Activated T-helper 9 cell treated with anti-CD3 and anti-CD28 coated beads, Interleukin-2, amount 50 U/mL, for 16 hours (primary cell): ENCODE data around the gene DOCK6.
"Not testable (repeated sequence)": the region's sequence is repeated elsewhere in the genome, so short reads cannot be mapped to it uniquely, and the experiment has no call there.

Experiments used
- DNase-seq: peaks from one replicate; pipeline ENCODE4 v3.0.0-alpha.2; 2020; ENCODE audit warnings: low read depth

The DOCK6 gene

GRCh38 chr19:11197291-11198174 is 64.8 kb downstream of the DOCK6 start, which contains the start of gene KANK2:
Gene KANK2, minus strand, starts transcription at chr19:11197545. Its CDS starts 3,034 bp downstream, at chr19:11194511.
- peak; percentile 57 for DNase-seq

GRCh38 chr19:11196406-11197287 is 65.7 kb downstream of the DOCK6 start:
- no peak for DNase-seq

DNA sequence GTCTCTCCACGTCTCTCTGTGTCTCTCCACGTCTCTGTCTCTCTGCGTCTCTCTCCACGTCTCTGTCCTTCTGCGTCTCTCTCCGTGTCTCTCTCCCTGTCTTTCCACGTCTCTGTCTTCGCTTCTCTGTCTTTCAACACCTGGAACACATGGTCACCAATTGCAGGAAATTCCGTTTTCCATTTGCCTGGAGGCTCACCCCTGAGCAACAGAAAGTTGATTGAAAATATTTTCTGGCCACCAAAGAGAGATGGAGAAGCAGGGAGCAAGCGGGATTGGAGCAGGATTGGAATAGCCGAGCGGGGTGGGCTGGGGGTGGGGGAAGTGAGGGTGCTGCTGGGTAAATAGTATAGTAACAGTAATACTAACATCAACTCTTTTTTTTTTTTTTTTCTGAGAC is 66.6 kb downstream of the DOCK6 start:
- no peak for DNase-seq

- DNase-seq: no peak
These were observed 67.4 kb downstream of the DOCK6 start for GRCh38 chr19:11194656-11195558.

DNA sequence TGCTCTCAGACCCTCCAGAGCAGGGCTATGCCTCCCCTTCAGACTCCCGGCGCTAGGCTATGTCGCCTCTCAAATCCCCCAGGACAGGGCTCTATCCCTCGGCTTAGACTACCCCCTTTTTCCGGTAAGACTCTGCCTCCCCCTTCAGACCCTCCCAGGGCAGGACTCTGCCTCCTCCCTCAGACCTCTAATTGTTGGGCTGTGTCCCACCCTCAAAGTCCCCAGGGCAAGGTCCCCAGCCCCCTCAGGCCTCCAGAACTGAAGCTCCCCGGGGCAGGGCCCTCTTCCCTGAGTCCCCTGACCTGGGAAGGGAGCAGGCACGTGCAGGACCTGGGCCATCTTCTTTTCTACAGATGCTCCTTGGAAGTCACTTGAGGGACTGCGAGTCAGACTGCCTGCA is 68.2 kb downstream of the DOCK6 start:
- no peak for DNase-seq

DNA sequence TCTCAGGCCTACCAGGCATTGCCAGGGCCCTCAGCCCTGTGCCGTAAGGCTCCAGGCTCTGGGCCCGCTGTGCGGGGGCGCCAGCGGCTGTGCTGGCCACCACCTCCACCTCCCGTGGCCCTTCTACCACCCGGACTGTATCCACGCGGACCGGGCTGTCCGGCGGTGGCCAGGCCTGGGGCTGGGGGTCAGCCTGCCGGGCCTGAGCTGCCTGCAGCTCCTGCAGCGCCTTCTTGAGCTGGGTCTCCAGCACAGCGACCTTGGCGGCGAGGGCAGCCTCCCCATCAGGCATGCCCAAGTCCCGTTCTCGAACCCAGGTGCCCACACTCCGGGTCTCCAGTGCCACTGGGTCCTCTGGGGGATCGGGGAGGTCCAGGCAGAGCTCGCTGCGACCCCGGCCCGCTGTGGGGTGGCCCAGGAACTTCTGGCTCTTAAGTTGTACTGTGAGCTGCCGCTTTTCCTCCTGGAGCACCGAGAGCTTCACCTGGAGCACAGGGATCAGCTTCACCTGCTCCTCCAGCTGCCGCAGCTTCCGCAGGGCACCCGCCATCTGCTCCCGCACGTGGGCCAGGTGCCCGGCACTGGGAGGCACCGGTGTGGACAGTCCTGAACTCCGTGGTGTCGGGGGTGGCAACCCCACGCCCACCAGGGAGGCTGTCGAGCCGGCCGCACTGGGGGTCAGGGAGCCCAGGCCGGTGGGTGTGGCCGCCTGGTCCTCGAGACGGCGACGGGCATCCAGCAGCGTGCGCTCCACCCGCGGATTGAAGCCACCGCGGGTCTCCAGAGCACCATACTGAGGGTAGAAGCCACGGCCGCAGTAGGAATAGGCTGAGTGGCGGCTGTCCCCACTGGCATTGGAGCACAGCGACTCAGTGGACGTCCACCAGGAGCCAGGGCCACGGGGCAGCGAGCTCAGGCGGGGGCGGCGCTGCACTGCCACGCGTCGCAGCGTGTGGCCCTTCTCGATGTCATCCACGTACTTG is 69.1 kb downstream of the DOCK6 start:
- DNase-seq: no peak

GRCh38 chr19:11191934-11192333 is 70.4 kb downstream of the DOCK6 start:
- no peak for DNase-seq

- DNase-seq: no peak
These were observed 71.0 kb downstream of the DOCK6 start for GRCh38 chr19:11191273-11191755.

- DNase-seq: no peak
These were observed 71.8 kb downstream of the DOCK6 start for GRCh38 chr19:11190501-11190900.

DNA sequence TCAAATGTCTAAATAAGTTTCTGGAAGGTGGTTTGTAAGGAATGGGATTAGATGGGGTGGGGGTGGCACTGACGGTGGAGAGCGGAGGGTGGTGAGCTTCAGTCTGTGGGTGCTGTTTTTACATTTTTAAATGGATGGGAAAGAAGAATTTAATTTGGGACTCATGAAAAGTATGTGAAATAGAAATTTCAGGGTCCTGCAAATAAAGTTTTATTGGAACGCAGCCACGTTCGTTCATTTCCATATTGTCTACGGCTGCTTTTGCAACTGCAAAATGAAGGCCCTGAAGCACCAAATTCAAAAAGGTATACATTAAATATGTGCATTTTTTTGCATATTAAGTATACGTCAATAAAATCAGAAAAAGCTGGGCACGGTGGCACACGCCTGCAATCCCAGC is 74.9 kb downstream of the DOCK6 start:
- DNase-seq: no peak

DNA sequence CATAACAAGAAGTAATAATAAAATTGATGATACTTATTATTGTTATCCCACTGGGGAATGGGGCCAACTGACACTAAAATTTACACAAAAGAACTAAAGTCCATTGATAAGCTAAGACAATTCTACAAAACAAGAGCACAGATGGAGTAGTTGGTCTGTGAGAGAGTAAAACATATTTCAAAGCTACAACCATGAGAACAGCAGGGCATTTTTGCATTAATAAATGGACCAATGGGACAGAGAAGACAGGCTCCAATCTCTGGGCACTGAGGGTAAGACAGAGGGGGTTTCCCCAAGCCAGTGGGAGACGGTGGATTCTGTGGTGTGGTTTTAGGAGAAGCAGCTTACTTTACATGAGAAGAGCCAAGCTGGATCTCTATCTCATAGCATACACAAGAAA is 79.3 kb downstream of the DOCK6 start:
- no peak for DNase-seq

- DNase-seq: no peak
These were observed 80.8 kb downstream of the DOCK6 start for GRCh38 chr19:11181488-11181887.

GRCh38 chr19:11180975-11181374 is 81.3 kb downstream of the DOCK6 start:
- not testable (repeated sequence) for DNase-seq

DNA sequence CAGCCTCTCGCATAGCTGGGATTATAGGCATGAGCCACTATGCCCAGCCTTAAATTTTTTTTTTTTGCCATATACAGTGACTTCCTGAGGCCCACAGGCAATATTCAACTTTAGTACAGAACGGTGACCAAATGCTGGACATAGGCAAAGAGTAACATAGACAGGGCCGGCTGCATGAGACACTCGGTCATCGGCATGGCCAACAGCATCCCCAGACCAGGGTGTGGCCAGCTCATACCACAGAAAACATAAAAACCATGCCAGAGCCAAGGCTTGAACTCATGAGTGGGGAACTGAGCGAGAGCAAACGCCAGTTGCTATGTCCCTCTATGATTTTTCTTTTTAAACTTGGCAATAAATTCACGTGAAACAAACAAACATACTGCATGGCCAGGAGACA is 82.0 kb downstream of the DOCK6 start:
- no peak for DNase-seq

GRCh38 chr19:11179716-11180297 is 82.5 kb downstream of the DOCK6 start:
- no peak for DNase-seq

GRCh38 chr19:11179145-11179465 is 83.2 kb downstream of the DOCK6 start:
- not testable (repeated sequence) for DNase-seq

DNA sequence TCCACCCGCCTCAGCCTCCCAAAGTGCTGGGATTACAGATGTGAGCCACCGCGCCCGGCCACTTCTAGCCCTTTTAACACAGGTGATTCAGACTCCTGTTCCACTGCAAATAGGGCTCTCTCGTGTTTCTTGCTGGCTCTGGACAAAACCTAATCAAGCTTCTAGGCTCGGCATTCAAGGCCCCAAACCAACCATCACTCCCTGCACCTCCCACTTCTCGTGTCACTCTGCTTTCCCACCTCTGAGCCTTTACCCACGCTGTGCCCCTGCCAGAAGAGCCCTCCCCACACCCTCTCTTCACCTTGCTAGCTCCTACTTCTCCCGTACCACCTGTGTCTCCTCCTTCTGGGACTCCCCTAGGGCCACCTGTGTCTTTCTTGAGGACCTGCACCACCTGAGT is 84.7 kb downstream of the DOCK6 start:
- no peak for DNase-seq

DNA sequence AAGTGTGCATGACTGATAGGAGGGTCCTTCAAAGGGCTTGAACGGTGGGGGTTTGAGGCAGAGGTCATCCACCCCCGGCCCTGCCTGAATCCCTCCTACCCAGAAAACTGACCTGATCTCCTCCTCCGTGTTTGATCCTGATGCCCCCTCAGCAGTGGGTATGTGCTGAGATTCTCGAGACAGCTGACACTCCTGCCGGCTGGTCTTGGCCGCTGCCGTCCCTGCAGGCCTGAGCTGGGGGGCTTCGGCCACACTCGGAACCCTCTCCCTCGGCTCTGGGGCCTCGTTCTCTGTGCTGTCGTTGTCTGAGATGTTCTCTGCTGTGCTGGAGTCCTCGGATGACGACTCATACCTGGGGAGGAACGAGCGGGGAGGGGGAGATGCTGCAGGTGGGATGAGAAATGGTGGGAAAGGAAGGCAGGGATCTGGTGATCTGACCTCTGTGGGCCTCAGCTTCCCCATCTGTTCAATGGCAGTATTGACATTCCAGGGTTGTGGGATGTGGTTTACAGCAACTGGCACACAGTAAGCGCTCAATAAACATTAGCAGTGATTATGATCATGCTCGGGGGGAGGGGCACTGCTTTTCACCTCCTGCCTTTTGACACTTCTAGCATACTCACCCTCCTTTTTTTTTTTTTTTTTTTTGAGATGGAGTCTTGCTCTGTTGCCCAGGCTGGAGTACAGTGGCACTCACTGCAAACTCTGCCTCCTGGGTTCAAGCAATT is 85.7 kb downstream of the DOCK6 start:
- no peak for DNase-seq

DNA sequence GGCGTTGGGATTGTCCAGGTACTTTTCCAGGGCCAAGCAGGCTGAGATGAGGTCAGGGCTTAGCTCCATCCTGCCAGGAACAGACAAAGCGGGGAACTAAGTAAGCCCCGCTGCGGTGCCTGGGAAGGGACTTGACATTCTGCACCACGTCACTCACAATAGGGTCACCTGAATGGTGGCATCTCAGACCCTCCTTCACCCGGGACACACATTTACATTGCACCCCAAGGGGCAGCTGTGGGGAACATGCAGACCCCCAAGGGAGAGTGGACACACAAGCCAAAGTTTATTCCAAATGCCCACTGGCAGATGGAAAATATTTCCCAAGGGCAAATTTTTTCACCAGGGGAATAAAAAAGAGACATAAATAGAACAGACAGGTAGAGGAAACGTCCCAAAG is 86.4 kb downstream of the DOCK6 start:
- DNase-seq: no peak

DNA sequence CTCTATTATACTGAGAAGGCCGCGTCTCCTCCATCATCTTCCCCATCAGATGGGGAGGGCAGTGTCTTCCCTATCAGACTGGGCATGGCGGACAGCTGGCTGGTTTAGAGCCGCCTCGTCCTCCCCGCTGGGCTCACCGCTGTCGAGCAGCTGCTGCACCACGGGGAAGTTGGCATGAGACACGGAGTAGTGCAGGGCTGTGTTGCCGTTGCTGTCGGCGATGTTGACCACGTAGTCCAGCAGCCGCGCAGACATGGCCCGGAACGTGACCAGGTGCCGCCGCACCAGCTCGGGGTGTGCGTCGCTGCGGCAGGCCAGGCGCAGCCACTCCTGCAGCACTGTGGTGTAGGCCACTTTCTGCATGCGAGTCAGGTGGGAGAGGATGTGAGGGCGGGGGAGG is 88.0 kb downstream of the DOCK6 start:
- DNase-seq: no peak
